ENCODE data around the gene FCRL6. TPM values are rescaled to one million over a fixed set of nuclear protein-coding genes. Genes with fewer than 3 reads are reported as not detected.

Gene FCRL6
- total RNA-seq, 1 experiment from 2014 or later: not detected

DNA sequence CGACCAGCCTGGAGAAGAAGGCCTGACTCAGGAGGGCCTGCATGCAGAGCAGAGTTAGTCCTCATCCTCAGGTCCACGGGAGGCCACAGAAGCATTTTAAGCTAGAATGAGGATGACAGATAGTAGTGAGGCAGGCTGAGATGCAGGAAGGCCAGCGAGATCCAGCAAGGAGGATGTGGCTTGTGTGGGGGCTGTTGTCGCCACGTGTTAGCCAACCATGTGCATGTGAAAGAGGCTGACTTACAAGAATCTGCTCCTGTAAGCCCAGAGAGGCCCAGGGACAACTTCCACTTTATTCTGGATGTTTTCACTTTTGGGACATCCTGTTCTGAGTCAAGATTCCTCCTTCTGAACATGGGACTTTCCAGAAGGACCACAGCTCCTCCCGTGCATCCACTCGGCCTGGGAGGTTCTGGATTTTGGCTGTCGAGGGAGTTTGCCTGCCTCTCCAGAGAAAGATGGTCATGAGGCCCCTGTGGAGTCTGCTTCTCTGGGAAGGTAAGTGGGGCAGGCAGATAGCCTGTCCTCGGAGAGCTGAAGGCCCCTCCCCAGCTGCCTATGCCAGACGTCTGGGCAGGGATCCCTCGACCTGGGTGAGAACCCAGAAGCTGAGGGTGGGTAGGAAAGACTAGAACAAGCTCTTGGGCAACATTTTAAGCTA lies 24.4 kb downstream of the FCRL6 start, which contains the start of gene SLAMF8:
Gene SLAMF8, plus strand, starts transcription at position 433 of the 661 bp plus-strand sequence. Its CDS starts 26 bp downstream, at position 459.
- no peak within 1 kb of the TSS for H3K27ac Mint-ChIP-seq (ENCODE audit: low read depth, unreplicated experiment)
- H3K36me3 Mint-ChIP-seq (ENCODE audit: insufficient read depth, unreplicated experiment): no peaks in the 10 kb centered on the region
- H3K4me1 Mint-ChIP-seq (ENCODE audit: insufficient read depth, unreplicated experiment): peaks cover 5% of the 10 kb centered on the region
- BruUV-seq (replicated peaks): no TSS peak
- no peaks in the 10 kb centered on the region for H3K9me3 Mint-ChIP-seq (ENCODE audit: unreplicated experiment)
- CTCF ChIA-PET: interaction anchor here (0.8 to 3.3 kb wide), 6 partner anchors 24 to 181 kb away, joined by 3 to 23 read pairs (median 4); partner anchors contain the start of gene FCRL6
- H3K27me3 Mint-ChIP-seq (ENCODE audit: insufficient read depth, unreplicated experiment): peaks cover 16% of the 10 kb centered on the region
- no peak within 1 kb of the TSS for H3K4me3 Mint-ChIP-seq (ENCODE audit: unreplicated experiment)
- intact Hi-C loops (cut with micrococcal nuclease): no loop called here
- TF ChIP-seq, protein P1, sequence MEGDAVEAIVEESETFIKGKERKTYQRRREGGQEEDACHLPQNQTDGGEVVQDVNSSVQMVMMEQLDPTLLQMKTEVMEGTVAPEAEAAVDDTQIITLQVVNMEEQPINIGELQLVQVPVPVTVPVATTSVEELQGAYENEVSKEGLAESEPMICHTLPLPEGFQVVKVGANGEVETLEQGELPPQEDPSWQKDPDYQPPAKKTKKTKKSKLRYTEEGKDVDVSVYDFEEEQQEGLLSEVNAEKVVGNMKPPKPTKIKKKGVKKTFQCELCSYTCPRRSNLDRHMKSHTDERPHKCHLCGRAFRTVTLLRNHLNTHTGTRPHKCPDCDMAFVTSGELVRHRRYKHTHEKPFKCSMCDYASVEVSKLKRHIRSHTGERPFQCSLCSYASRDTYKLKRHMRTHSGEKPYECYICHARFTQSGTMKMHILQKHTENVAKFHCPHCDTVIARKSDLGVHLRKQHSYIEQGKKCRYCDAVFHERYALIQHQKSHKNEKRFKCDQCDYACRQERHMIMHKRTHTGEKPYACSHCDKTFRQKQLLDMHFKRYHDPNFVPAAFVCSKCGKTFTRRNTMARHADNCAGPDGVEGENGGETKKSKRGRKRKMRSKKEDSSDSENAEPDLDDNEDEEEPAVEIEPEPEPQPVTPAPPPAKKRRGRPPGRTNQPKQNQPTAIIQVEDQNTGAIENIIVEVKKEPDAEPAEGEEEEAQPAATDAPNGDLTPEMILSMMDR (IDR thresholded peaks at IDR 0.05; ENCODE audit: unreplicated experiment): no peak
- POLR2A ChIA-PET: interaction anchor here (0.7 kb wide), 1 partner anchor 1573 kb away, joined by 3 read pairs; no protein-coding TSS in a partner anchor
- no peak for DNase-seq (ENCODE audit: unreplicated experiment)

DNA sequence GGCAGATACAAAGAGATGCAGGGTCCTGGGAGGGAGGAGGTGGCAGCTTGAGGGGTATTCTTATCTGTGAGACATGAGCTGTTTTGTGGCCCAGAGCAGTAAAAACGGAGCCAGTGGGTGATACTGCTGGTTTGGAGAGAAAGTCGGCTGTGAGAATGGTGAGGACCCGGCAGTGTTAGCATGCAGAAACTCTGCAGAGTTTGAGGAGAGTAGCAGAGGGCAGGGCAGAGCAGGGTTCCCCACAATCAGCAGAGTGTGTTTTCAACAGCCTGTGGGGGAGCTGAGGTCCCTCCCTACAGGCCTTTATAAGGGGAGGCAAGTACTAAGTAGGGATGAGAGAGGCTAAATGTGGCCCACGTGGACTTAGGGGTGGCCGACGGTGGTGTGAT lies 24.9 kb downstream of the FCRL6 start:
- Mint-ChIP-seq H3K36me3 (ENCODE audit: insufficient read depth, unreplicated experiment) (no peaks in the 10 kb centered on the region), H3K27me3 (ENCODE audit: insufficient read depth, unreplicated experiment) (peaks cover 11% of the 10 kb centered on the region), H3K4me3 (ENCODE audit: unreplicated experiment) (no peak overlapping the region), H3K27ac (ENCODE audit: low read depth, unreplicated experiment) (no peak overlapping the region), H3K9me3 (ENCODE audit: unreplicated experiment) (no peaks in the 10 kb centered on the region), H3K4me1 (ENCODE audit: insufficient read depth, unreplicated experiment) (peaks cover 5% of the 10 kb centered on the region)
- TF ChIP-seq, protein P1 (IDR thresholded peaks at IDR 0.05; ENCODE audit: unreplicated experiment): no peak
- no TSS peak for BruUV-seq (replicated peaks)
- ChIA-PET CTCF (interaction anchor here (0.6 to 3.3 kb wide), 8 partner anchors 25 to 180 kb away, joined by 3 to 23 read pairs (median 4); partner anchors contain the start of gene FCRL6), POLR2A (no interaction called here)
- intact Hi-C loops (cut with micrococcal nuclease): no loop called here
- no peak for DNase-seq (ENCODE audit: unreplicated experiment)

DNA sequence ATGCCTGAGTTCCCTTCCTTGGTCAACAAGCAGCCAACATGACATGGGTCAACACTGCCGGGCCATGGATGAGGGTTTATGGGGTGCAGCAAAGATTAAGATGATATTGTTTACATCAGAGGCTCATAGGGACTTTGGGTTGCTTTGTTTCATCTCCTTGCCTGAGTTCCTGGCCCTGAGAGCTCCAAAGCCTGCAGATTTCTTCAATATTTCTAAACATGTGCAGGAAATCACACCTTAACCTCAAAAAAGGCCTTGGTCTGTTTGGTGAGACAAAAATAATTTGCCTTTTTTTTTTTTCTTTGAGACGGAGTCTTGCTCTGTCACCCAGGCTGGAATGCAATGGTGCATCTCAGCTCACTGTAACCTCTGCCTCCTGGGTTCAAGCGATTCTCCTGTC lies 25.4 kb downstream of the FCRL6 start:
- BruUV-seq (replicated peaks): no TSS peak
- POLR2A ChIA-PET: no interaction called here
- Mint-ChIP-seq H3K9me3 (ENCODE audit: unreplicated experiment) (no peaks in the 10 kb centered on the region), H3K4me1 (ENCODE audit: insufficient read depth, unreplicated experiment) (peaks cover 5% of the 10 kb centered on the region), H3K36me3 (ENCODE audit: insufficient read depth, unreplicated experiment) (no peaks in the 10 kb centered on the region), H3K4me3 (ENCODE audit: unreplicated experiment) (no peak overlapping the region), H3K27me3 (ENCODE audit: insufficient read depth, unreplicated experiment) (peaks cover 7% of the 10 kb centered on the region), H3K27ac (ENCODE audit: low read depth, unreplicated experiment) (no peak overlapping the region)
- TF ChIP-seq, protein P1 (IDR thresholded peaks at IDR 0.05; ENCODE audit: unreplicated experiment): no peak
- CTCF ChIA-PET: interaction anchor here (0.6 to 3.3 kb wide), 7 partner anchors 25 to 180 kb away, joined by 3 to 23 read pairs (median 4); partner anchors contain the start of gene FCRL6
- intact Hi-C loops (cut with micrococcal nuclease): no loop called here
- DNase-seq (ENCODE audit: unreplicated experiment): no peak

DNA sequence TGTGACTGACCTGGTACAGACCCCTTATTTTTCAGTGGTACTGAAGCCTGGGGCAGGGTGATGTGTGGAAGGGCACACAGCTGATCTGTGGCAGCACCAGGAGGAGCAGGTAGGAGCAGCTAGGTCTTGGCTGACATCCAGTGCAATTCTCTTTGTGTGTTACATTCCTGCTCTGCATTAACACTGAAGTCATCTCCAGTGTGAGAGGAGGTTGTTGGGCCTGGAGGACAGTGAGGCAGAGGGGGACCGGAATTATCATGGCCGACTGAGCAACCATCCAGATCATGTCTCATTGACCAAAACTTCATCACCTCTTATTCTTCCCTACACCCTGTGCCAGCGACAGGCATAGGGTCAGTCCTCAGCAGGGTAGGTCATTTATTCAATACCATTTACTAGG lies 26.0 kb downstream of the FCRL6 start:
- peaks cover under 1% of the 10 kb centered on the region for H3K27me3 Mint-ChIP-seq (ENCODE audit: insufficient read depth, unreplicated experiment)
- POLR2A ChIA-PET: no interaction called here
- no peak overlapping the region for H3K4me3 Mint-ChIP-seq (ENCODE audit: unreplicated experiment)
- TF ChIP-seq, protein P1 (IDR thresholded peaks at IDR 0.05; ENCODE audit: unreplicated experiment): no peak
- no TSS peak for BruUV-seq (replicated peaks)
- no peaks in the 10 kb centered on the region for H3K36me3 Mint-ChIP-seq (ENCODE audit: insufficient read depth, unreplicated experiment)
- peak; percentile 21 for DNase-seq (ENCODE audit: unreplicated experiment)
- CTCF ChIA-PET: interaction anchor here (0.6 to 7.1 kb wide), 6 partner anchors 26 to 215 kb away, joined by 3 to 54 read pairs (median 6); partner anchors contain the start of gene FCRL6
- peaks cover 5% of the 10 kb centered on the region for H3K4me1 Mint-ChIP-seq (ENCODE audit: insufficient read depth, unreplicated experiment)
- H3K9me3 Mint-ChIP-seq (ENCODE audit: unreplicated experiment): no peaks in the 10 kb centered on the region
- intact Hi-C loops (cut with micrococcal nuclease): no loop called here
- no peak overlapping the region for H3K27ac Mint-ChIP-seq (ENCODE audit: low read depth, unreplicated experiment)

Data from MCF 10A (cell line).